B cell (primary cell): ENCODE measurements around the gene SYTL5. TPM values are rescaled to one million over a fixed set of nuclear protein-coding genes. Genes with fewer than 3 reads are reported as not detected.

Experiments used
- ATAC-seq: fragments of 200-7000 bp; cut with Tn5 transposase; one replicate; pipeline ENCODE4 v1.10.0; 2021; ENCODE audit warnings: low read depth, mild to moderate bottlenecking, moderate number of reproducible peaks, moderate library complexity
- CTCF ChIA-PET: fragments of 350-600 bp; sonication (Branson Sonifier 250); formaldehyde crosslinking; loops from one replicate; lab custom pipeline; 2021; ENCODE audit warnings: antibody characterized with exemption, inconsistent platforms; lab: Charles Lee
- POLR2A ChIA-PET: fragments of 350-600 bp; sonication (Branson Sonifier 250); formaldehyde crosslinking; loops from one replicate; lab custom pipeline; 2021; ENCODE audit warnings: antibody characterized with exemption; lab: Charles Lee
- DNase-seq: peaks from one replicate; pipeline ENCODE4 v3.0.0; 2013
- H2AFZ ChIP-seq: 2 replicates; pipeline ENCODE4 v1.6.1; 2012; ENCODE audit warnings: mild to moderate bottlenecking, low read depth, low read length; ENCODE audit not compliant: insufficient read depth, poor library complexity, severe bottlenecking
- H3K27ac ChIP-seq, 2 donors: 1 replicate in 1 of 2; 2 replicates in 1 of 2; pipeline ENCODE4 v1.5.1; 2012 to 2013; ENCODE audit warnings: low read length in 2 of 2, mild to moderate bottlenecking in 2 of 2, moderate library complexity in 1 of 2
- H3K27me3 ChIP-seq, 4 experiments: fragments of 200-600 bp in 1 of 4; sonication (generic) in 1 of 4; replicated peaks in 1 of 4; 1 replicate in 2 of 4; 2 replicates in 2 of 4; pipeline versions ENCODE4 v1.6.1 to v1.7.0; 2013 to 2016; ENCODE audit warnings: low read length in 3 of 4, mild to moderate bottlenecking in 2 of 4, mixed read lengths in 1 of 4, moderate library complexity in 1 of 4; ENCODE audit not compliant: insufficient read depth in 4 of 4, control insufficient read depth in 3 of 4; ENCODE audit errors: control extremely low read depth in 1 of 4
- H3K36me3 ChIP-seq, 2 experiments: replicated peaks in 1 of 2; 1 replicate in 1 of 2; 2 replicates in 1 of 2; pipeline versions ENCODE4 v1.6.1 to v1.7.1; 2013; ENCODE audit warnings: low read length in 1 of 2; ENCODE audit not compliant: insufficient read depth in 2 of 2, control insufficient read depth in 1 of 2; ENCODE audit errors: control extremely low read depth in 1 of 2, extremely low read depth in 1 of 2
- H3K4me1 ChIP-seq, 2 donors: fragments of 200-600 bp in 1 of 2; sonication (generic) in 1 of 2; 1 replicate in 1 of 2; 2 replicates in 1 of 2; pipeline versions ENCODE4 v1.5.1 to v1.6.1; 2013 to 2017; ENCODE audit warnings: low read length in 2 of 2; ENCODE audit not compliant: control insufficient read depth in 2 of 2, insufficient read depth in 2 of 2
- H3K4me2 ChIP-seq: replicated peaks from 2 replicates; pipeline ENCODE3; 2012; ENCODE audit warnings: mild to moderate bottlenecking, low read depth, low read length; ENCODE audit not compliant: poor library complexity, severe bottlenecking
- H3K4me3 ChIP-seq, 5 experiments: fragments of 200-600 bp in 1 of 5; sonication (generic) in 1 of 5; 1 replicate in 3 of 5; 2 replicates in 2 of 5; pipeline versions ENCODE4 v1.5.1 to v1.7.0; 2011 to 2016; ENCODE audit warnings: low read length in 4 of 5, mild to moderate bottlenecking in 4 of 5, low read depth in 2 of 5, control low read depth in 1 of 5, moderate library complexity in 1 of 5; ENCODE audit not compliant: insufficient read depth in 1 of 5; ENCODE audit errors: control extremely low read depth in 1 of 5, extremely low read depth in 1 of 5
- H3K79me2 ChIP-seq: fragments of 200-600 bp; sonication (generic); one replicate; pipeline ENCODE4 v1.6.0; 2016; ENCODE audit warnings: low read length; ENCODE audit not compliant: control insufficient read depth, insufficient read depth
- H3K9ac ChIP-seq: fragments of 200-600 bp; sonication (generic); 2 replicates; pipeline ENCODE4 v1.6.1; 2017; ENCODE audit warnings: mild to moderate bottlenecking, low read length, moderate library complexity
- H3K9me3 ChIP-seq, 3 donors: one replicate each; pipeline versions ENCODE4 v1.6.1 to v1.7.1; 2013; ENCODE audit warnings: low read length in 2 of 3; ENCODE audit not compliant: control insufficient read depth in 2 of 3, insufficient read depth in 1 of 3; ENCODE audit errors: control extremely low read depth in 1 of 3
- H4K20me1 ChIP-seq: 2 replicates; pipeline ENCODE4 v1.6.0; 2012; ENCODE audit warnings: mild to moderate bottlenecking, low read length; ENCODE audit not compliant: insufficient read depth, control insufficient read depth, poor library complexity, severe bottlenecking
- H3K27ac Mint-ChIP-seq: one replicate; pipeline ENCODE4 v1.8.0; 2021; ENCODE audit warnings: mixed read lengths
- H3K27me3 Mint-ChIP-seq: one replicate; pipeline ENCODE4 v1.8.0; 2021; ENCODE audit warnings: mixed read lengths
- H3K4me1 Mint-ChIP-seq: one replicate; pipeline ENCODE4 v1.8.0; 2021; ENCODE audit warnings: mixed read lengths
- H3K4me3 Mint-ChIP-seq: one replicate; pipeline ENCODE4 v1.8.0; 2021; ENCODE audit warnings: mixed read lengths
- H3K9me3 Mint-ChIP-seq: one replicate; pipeline ENCODE4 v1.8.0; 2022; ENCODE audit warnings: mixed read lengths; ENCODE audit not compliant: insufficient read depth
- CTCF ChIP-seq: fragments of 200-600 bp; IDR thresholded peaks from one replicate; pipeline ENCODE4 v1.8.0; 2022; ENCODE audit warnings: antibody characterized with exemption, mild to moderate bottlenecking
- EZH2 ChIP-seq: IDR thresholded peaks from 2 replicates; pipeline ENCODE4 v1.6.1; 2012; ENCODE audit warnings: borderline replicate concordance, low read depth, mild to moderate bottlenecking, moderate library complexity, low read length; ENCODE audit not compliant: insufficient read depth, poor library complexity, severe bottlenecking
- WGBS: methylation state at CpG from one replicate; pipeline ENCODE4 v1.1.5; 2013; ENCODE audit warnings: missing lambda C conversion rate; ENCODE audit not compliant: insufficient coverage; 5-methylcytosine and 5-hydroxymethylcytosine counted together
- intact Hi-C: fragments of 100-400 bp; cut with micrococcal nuclease; formaldehyde crosslinking; loops from one replicate; pipeline ENCODE4 v1.10.0; 2022
- polyA plus RNA-seq: library from polyadenylated mRNA; depleted of rRNA; stranded (reverse); fragments of >200 nt; gene quantifications from 2 replicates; pipeline ENCODE4 v1.2.3, GENCODE V29; 2012
- total RNA-seq, 2 donors: library from RNA; stranded (reverse); fragments of 120-200 nt in 1 of 2; gene quantifications; 1 replicate in 1 of 2; 2 replicates in 1 of 2; pipeline versions ENCODE4 v1.2.3 to v1.2.4, GENCODE V29; 2013 to 2022

The SYTL5 gene
- total and polyA plus RNA-seq, 2 donors (not counting 1 experiment from before 2014, with no cell fraction given): 0.01 TPM; not detected in 1

- H3K9ac ChIP-seq: no peak overlapping the region
- Mint-ChIP-seq H3K9me3 (no peaks in the 10 kb centered on the region), H3K4me1 (no peaks in the 10 kb centered on the region), H3K4me3 (no peak overlapping the region), H3K27me3 (no peaks in the 10 kb centered on the region), H3K27ac (no peak overlapping the region)
- no peak overlapping the region for H3K4me3 ChIP-seq
- H2AFZ ChIP-seq: no peak overlapping the region
- no peaks in the 10 kb centered on the region for H4K20me1 ChIP-seq
- no peaks in the 10 kb centered on the region for H3K36me3 ChIP-seq
- no peaks in the 10 kb centered on the region for H3K27me3 ChIP-seq
- H3K4me1 ChIP-seq: no peaks in the 10 kb centered on the region
- POLR2A ChIA-PET: no interaction called here
- TF ChIP-seq EZH2 (no peak), CTCF (no peak)
- no peak overlapping the region for H3K4me2 ChIP-seq
- CTCF ChIA-PET: no interaction called here
- intact Hi-C loops: no loop called here
- DNase-seq (no peak), ATAC-seq (no peak)
- H3K9me3 ChIP-seq: no peaks in the 10 kb centered on the region
- H3K27ac ChIP-seq: no peak overlapping the region
- WGBS: no CpG with 5 or more reads among the region's 1 CpG
- H3K79me2 ChIP-seq: no peaks in the 10 kb centered on the region
Measured at GRCh38 chrX:38048886-38049285, 42.5 kb downstream of the SYTL5 start.

GRCh38 chrX:38050806-38051205 lies 44.5 kb downstream of the SYTL5 start:
- Histone ChIP-seq H3K27me3 (no peaks in the 10 kb centered on the region), H3K4me2 (no peak overlapping the region), H3K4me1 (no peaks in the 10 kb centered on the region), H3K4me3 (no peak overlapping the region), H3K79me2 (no peaks in the 10 kb centered on the region), H4K20me1 (no peaks in the 10 kb centered on the region), H2AFZ (no peak overlapping the region), H3K9ac (no peak overlapping the region), H3K27ac (no peak overlapping the region), H3K36me3 (no peaks in the 10 kb centered on the region), H3K9me3 (no peaks in the 10 kb centered on the region)
- WGBS: 60% methylated on average over 1 of the region's 1 CpG
- POLR2A ChIA-PET: no interaction called here
- H3K9me3 Mint-ChIP-seq: no peaks in the 10 kb centered on the region
- no peak overlapping the region for H3K27ac Mint-ChIP-seq
- H3K4me1 Mint-ChIP-seq: no peaks in the 10 kb centered on the region
- DNase-seq: no peak
- intact Hi-C loops: no loop called here
- TF ChIP-seq CTCF: no peak
- no peak for TF ChIP-seq EZH2
- H3K27me3 Mint-ChIP-seq: no peaks in the 10 kb centered on the region
- CTCF ChIA-PET: no interaction called here
- no peak for ATAC-seq
- no peak overlapping the region for H3K4me3 Mint-ChIP-seq
